GM18507 (cell line): ENCODE measurements around the gene PLEKHD1.

Source experiments
- DNase-seq: peaks from one replicate; pipeline ENCODE4 v3.0.0; 2011; ENCODE audit warnings: low read depth; ENCODE audit not compliant: insufficient read length; ENCODE audit errors: extremely low spot score
- FAIRE-seq: peaks from 2 replicates; lab custom pipeline; 2011; peaks lifted over from hg19 to GRCh38; lab: Jason Lieb, UNC

Gene PLEKHD1

GRCh38 chr14:69573205-69573830 lies 88.8 kb downstream of the PLEKHD1 start:
- DNase-seq, result no peak
- no peak for FAIRE-seq

GRCh38 chr14:69573831-69574262 lies 89.3 kb downstream of the PLEKHD1 start:
- FAIRE-seq (no peak), DNase-seq (no peak)

- DNase-seq, result peak; percentile 62
These were observed 89.9 kb downstream of the PLEKHD1 start, which contains the start of gene CCDC177 for GRCh38 chr14:69574263-69574953. CCDC177 (minus strand) TSS chr14:69574871; CDS start chr14:69573622, 1,249 bp downstream.

GRCh38 chr14:69574954-69575295 lies 90.4 kb downstream of the PLEKHD1 start:
- no peak for FAIRE-seq
- DNase-seq, result no peak

More at GRCh38 chr14:69574263-69574953, 89.9 kb downstream of the PLEKHD1 start, which contains the start of gene CCDC177:
- peak; percentile 47 for FAIRE-seq

GRCh38 chr14:69579476-69579875 lies 94.9 kb downstream of the PLEKHD1 start:
- DNase-seq, result no peak
- FAIRE-seq, result no peak

GRCh38 chr14:69580009-69580577 lies 95.6 kb downstream of the PLEKHD1 start:
- no peak for FAIRE-seq
- no peak for DNase-seq
